ENCODE data around the gene DNPEP.

DNPEP gene

GRCh38 chr2:219352448-219353023, 35.2 kb downstream of the DNPEP start:
- in situ Hi-C loops (cut with HindIII; ENCODE audit: low sequenced_read_pairs): no loop called here
- H3K4me3 ChIP-seq (ENCODE audit: low read depth, low read length): no peak overlapping the region
- peak; percentile 74 for TF ChIP-seq CTCF (IDR thresholded peaks at IDR 0.05; ENCODE audit: low read depth, low read length)

GRCh38 chr2:219350710-219351221, 36.9 kb downstream of the DNPEP start:
- in situ Hi-C loops (cut with HindIII; ENCODE audit: low sequenced_read_pairs): no loop called here
- DNase-seq (ENCODE audit: low read depth, low spot score): peak; percentile 5
- TF ChIP-seq CTCF (IDR thresholded peaks at IDR 0.05; ENCODE audit: low read depth, low read length): no peak
- no peak overlapping the region for H3K4me3 ChIP-seq (ENCODE audit: low read depth, low read length)

More at GRCh38 chr2:219352448-219353023, 35.2 kb downstream of the DNPEP start:
- peak; percentile 49 for DNase-seq (ENCODE audit: low read depth, low spot score)

- DNase-seq (ENCODE audit: low read depth, low spot score): no peak
- TF ChIP-seq CTCF (IDR thresholded peaks at IDR 0.05; ENCODE audit: low read depth, low read length): no peak
- H3K4me3 ChIP-seq (ENCODE audit: low read depth, low read length): no peak overlapping the region
- in situ Hi-C loops (cut with HindIII; ENCODE audit: low sequenced_read_pairs): no loop called here
These were observed 37.5 kb downstream of the DNPEP start for GRCh38 chr2:219350215-219350614.

GRCh38 chr2:219344751-219345430, 42.8 kb downstream of the DNPEP start:
- no peak overlapping the region for H3K4me3 ChIP-seq (ENCODE audit: low read depth, low read length)
- no peak for TF ChIP-seq CTCF (IDR thresholded peaks at IDR 0.05; ENCODE audit: low read depth, low read length)
- in situ Hi-C loops (cut with HindIII; ENCODE audit: low sequenced_read_pairs): no loop called here
- peak; percentile 45 for DNase-seq (ENCODE audit: low read depth, low spot score)

- DNase-seq (ENCODE audit: low read depth, low spot score): no peak
- in situ Hi-C loops (cut with HindIII; ENCODE audit: low sequenced_read_pairs): no loop called here
- H3K4me3 ChIP-seq (ENCODE audit: low read depth, low read length): no peak overlapping the region
- no peak for TF ChIP-seq CTCF (IDR thresholded peaks at IDR 0.05; ENCODE audit: low read depth, low read length)
These were observed 52.3 kb downstream of the DNPEP start for GRCh38 chr2:219335373-219335786.

- no peak for DNase-seq (ENCODE audit: low read depth, low spot score)
- H3K4me3 ChIP-seq (ENCODE audit: low read depth, low read length): no peak overlapping the region
- in situ Hi-C loops (cut with HindIII; ENCODE audit: low sequenced_read_pairs): no loop called here
- TF ChIP-seq CTCF (IDR thresholded peaks at IDR 0.05; ENCODE audit: low read depth, low read length): no peak
These were observed 53.6 kb downstream of the DNPEP start for GRCh38 chr2:219334076-219334475.
